Renal cortex interstitium (tissue), 15 donors: ENCODE measurements around the gene SPOCK2. TPM values are rescaled to one million over a fixed set of nuclear protein-coding genes. Genes with fewer than 3 reads are reported as not detected.
"Not testable (repeated sequence)": the region's sequence is repeated elsewhere in the genome, so short reads cannot be mapped to it uniquely, and the experiment has no call there.

Experiments
- DNase-seq, 11 donors: peaks; one replicate each; pipeline ENCODE4 v3.0.0-alpha.2; 2013; ENCODE audit warnings: low read depth in 9 of 11, low spot score in 4 of 11; ENCODE audit errors: extremely low read depth in 1 of 11
- long read RNA-seq, 16 experiments: transcript quantifications; one replicate each; lab custom pipeline, GENCODE V29; 2026
- polyA plus RNA-seq, 3 donors: library from polyadenylated mRNA; unstranded; fragments of 120-200 nt; gene quantifications; one replicate each; pipeline ENCODE4 v1.2.1, GENCODE V29; 2013; ENCODE audit not compliant: insufficient read length in 3 of 3

The SPOCK2 gene
- polyA plus RNA-seq = 100 to 1,000 TPM; 119 to 151 (median 140) TPM
- long read RNA-seq, donor 1, partial matches to known transcripts = 25 of 56 reads
- long read RNA-seq, donor 1, other reads (novel, unspliced or antisense) = 30 of 56 reads
- long read RNA-seq, donor 2, partial matches to known transcripts = 15 of 42 reads
- long read RNA-seq, donor 2, other reads (novel, unspliced or antisense) = 26 of 42 reads
- long read RNA-seq, donor 3, partial matches to known transcripts = 50 of 111 reads
- long read RNA-seq, donor 3, other reads (novel, unspliced or antisense) = 59 of 111 reads
- long read RNA-seq, donor 4, partial matches to known transcripts = 44 of 44 reads
- long read RNA-seq, donor 4, other reads (novel, unspliced or antisense) = 0 of 44 reads
- long read RNA-seq, donor 5 = 0 reads
- long read RNA-seq, donor 6, partial matches to known transcripts = 106 of 134 reads
- long read RNA-seq, donor 6, other reads (novel, unspliced or antisense) = 24 of 134 reads
- long read RNA-seq, donor 7, partial matches to known transcripts = 34 of 58 reads
- long read RNA-seq, donor 7, other reads (novel, unspliced or antisense) = 20 of 58 reads
- long read RNA-seq, donor 8, partial matches to known transcripts = 30 of 78 reads
- long read RNA-seq, donor 8, other reads (novel, unspliced or antisense) = 43 of 78 reads
- long read RNA-seq, donor 9, partial matches to known transcripts = 36 of 65 reads
- long read RNA-seq, donor 9, other reads (novel, unspliced or antisense) = 27 of 65 reads
- long read RNA-seq, donor 10, partial matches to known transcripts = 22 of 59 reads
- long read RNA-seq, donor 10, other reads (novel, unspliced or antisense) = 33 of 59 reads
- long read RNA-seq, donor 11, partial matches to known transcripts = 20 of 54 reads
- long read RNA-seq, donor 11, other reads (novel, unspliced or antisense) = 32 of 54 reads
- long read RNA-seq, donor 12, partial matches to known transcripts = 0 of 10 reads
- long read RNA-seq, donor 12, other reads (novel, unspliced or antisense) = 9 of 10 reads
- long read RNA-seq, donor 13 = 0 reads
- long read RNA-seq, donor 14, partial matches to known transcripts = 30 of 32 reads
- long read RNA-seq, donor 14, other reads (novel, unspliced or antisense) = 0 of 32 reads
- long read RNA-seq, donor 15, partial matches to known transcripts = 31 of 42 reads
- long read RNA-seq, donor 15, other reads (novel, unspliced or antisense) = 10 of 42 reads
- long read RNA-seq, donor 16, transcript SPOCK2-208 (2 exons, 694 nt) = major isoform, 8 of 209 reads
- long read RNA-seq, donor 16, partial matches to known transcripts = 90 of 209 reads
- long read RNA-seq, donor 16, other reads (novel, unspliced or antisense) = 106 of 209 reads

- DNase-seq = no peak
These were observed at the start of gene SPOCK2 for GRCh38 chr10:72087969-72088888. SPOCK2 (minus strand) TSS chr10:72088551; CDS start chr10:72088328, 223 bp downstream.

- no peak for DNase-seq
These were observed 49.2 kb upstream of the SPOCK2 start for GRCh38 chr10:72137583-72137982.

- DNase-seq = not testable (repeated sequence)
These were observed 47.9 kb upstream of the SPOCK2 start for GRCh38 chr10:72136225-72136624.

- no peak for DNase-seq
These were observed 46.7 kb upstream of the SPOCK2 start for GRCh38 chr10:72134785-72135767.

GRCh38 chr10:72133517-72133916 is 45.2 kb upstream of the SPOCK2 start:
- DNase-seq = no peak

GRCh38 chr10:72132854-72133253 is 44.5 kb upstream of the SPOCK2 start:
- DNase-seq = no peak

GRCh38 chr10:72127571-72127970 is 39.2 kb upstream of the SPOCK2 start:
- DNase-seq = no peak

- DNase-seq = no peak
These were observed 38.5 kb upstream of the SPOCK2 start for GRCh38 chr10:72126872-72127232.

GRCh38 chr10:72126184-72126871 is 38.0 kb upstream of the SPOCK2 start:
- DNase-seq = no peak

- peak in 7 of 11 donors; percentile 33 to 79 (median 54) for DNase-seq
These were observed 36.6 kb upstream of the SPOCK2 start for GRCh38 chr10:72124989-72125388.

- DNase-seq = no peak
These were observed 36.0 kb upstream of the SPOCK2 start for GRCh38 chr10:72124381-72124780.

- no peak for DNase-seq
These were observed 35.3 kb upstream of the SPOCK2 start for GRCh38 chr10:72123616-72124015.

- no peak for DNase-seq
These were observed 33.9 kb upstream of the SPOCK2 start for GRCh38 chr10:72122221-72122620.

- no peak for DNase-seq
These were observed 33.0 kb upstream of the SPOCK2 start for GRCh38 chr10:72121389-72121788.

GRCh38 chr10:72116372-72116771 is 28.0 kb upstream of the SPOCK2 start:
- no peak for DNase-seq

- no peak for DNase-seq
These were observed 26.5 kb upstream of the SPOCK2 start for GRCh38 chr10:72114706-72115450.
